T-helper 2 cell treated with Interferon-gamma antibody and Interleukin-4, amounts not matched to agents 5 μg/mL and 100 μg/mL, for 36 hours (primary cell): Measurements from ENCODE around the gene ANKRD34A.
"Not testable (repeated sequence)": the region's sequence is repeated elsewhere in the genome, so short reads cannot be mapped to it uniquely, and the experiment has no call there.

Experiments used
- DNase-seq: peaks from one replicate; pipeline ENCODE4 v3.0.0; 2021; ENCODE audit warnings: low spot score
- H3K27ac Mint-ChIP-seq: one replicate; pipeline ENCODE4 v1.8.0; 2021; ENCODE audit warnings: mild to moderate bottlenecking, mixed read lengths
- H3K27me3 Mint-ChIP-seq: one replicate; pipeline ENCODE4 v1.8.0; 2021; ENCODE audit warnings: low read depth, mixed read lengths
- H3K36me3 Mint-ChIP-seq: one replicate; pipeline ENCODE4 v1.8.0; 2021; ENCODE audit warnings: low read depth, mixed read lengths
- H3K4me1 Mint-ChIP-seq: one replicate; pipeline ENCODE4 v1.8.0; 2021; ENCODE audit warnings: low read depth, mixed read lengths
- H3K4me3 Mint-ChIP-seq: one replicate; pipeline ENCODE4 v1.8.0; 2022; ENCODE audit warnings: mild to moderate bottlenecking, moderate library complexity, mixed read lengths
- H3K9me3 Mint-ChIP-seq: one replicate; pipeline ENCODE4 v1.8.0; 2021; ENCODE audit warnings: mixed read lengths

ANKRD34A gene

GRCh38 chr1:145956361-145956760, 8.0 kb downstream of the ANKRD34A start:
- H3K27ac Mint-ChIP-seq = peak overlapping the region; percentile 91

DNA sequence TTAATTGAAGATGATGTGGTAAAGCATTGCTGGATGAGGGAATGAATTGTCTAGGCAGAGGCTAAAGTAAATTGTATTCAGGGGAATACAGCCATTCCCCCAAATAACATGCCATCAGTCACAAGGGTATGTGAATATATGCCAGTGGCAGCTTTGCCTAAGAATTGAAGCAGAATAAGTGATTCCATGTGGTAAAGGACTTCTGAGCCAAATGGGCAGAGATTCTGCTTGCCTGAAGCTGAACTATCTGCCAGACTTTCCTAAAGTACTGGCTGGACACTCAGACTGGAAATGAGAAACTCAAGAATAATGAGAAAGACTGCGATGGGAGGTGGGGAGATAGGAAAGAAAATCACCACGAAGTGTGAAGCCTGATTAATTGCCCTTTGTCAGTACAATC, 8.9 kb downstream of the ANKRD34A start:
- Mint-ChIP-seq H3K4me1 (peaks cover 61% of the 10 kb centered on the region), H3K27ac (no peak overlapping the region), H3K36me3 (peaks cover 15% of the 10 kb centered on the region), H3K27me3 (no peaks in the 10 kb centered on the region), H3K4me3 (peak overlapping the region; percentile 2), H3K9me3 (no peaks in the 10 kb centered on the region)
- no peak for DNase-seq

More at GRCh38 chr1:145956361-145956760, 8.0 kb downstream of the ANKRD34A start:
- H3K9me3 Mint-ChIP-seq = no peaks in the 10 kb centered on the region
- H3K27me3 Mint-ChIP-seq = no peaks in the 10 kb centered on the region
- H3K4me3 Mint-ChIP-seq = peak overlapping the region; percentile 91
- H3K36me3 Mint-ChIP-seq = peaks cover 14% of the 10 kb centered on the region
- DNase-seq = no peak
- peaks cover 57% of the 10 kb centered on the region for H3K4me1 Mint-ChIP-seq

- Mint-ChIP-seq H3K9me3 (no peaks in the 10 kb centered on the region), H3K4me1 (peaks cover 58% of the 10 kb centered on the region), H3K27ac (no peak overlapping the region), H3K36me3 (peaks cover 18% of the 10 kb centered on the region), H3K27me3 (no peaks in the 10 kb centered on the region), H3K4me3 (no peak overlapping the region)
- DNase-seq = no peak
These were observed 10.5 kb downstream of the ANKRD34A start for GRCh38 chr1:145953861-145954260.

DNA sequence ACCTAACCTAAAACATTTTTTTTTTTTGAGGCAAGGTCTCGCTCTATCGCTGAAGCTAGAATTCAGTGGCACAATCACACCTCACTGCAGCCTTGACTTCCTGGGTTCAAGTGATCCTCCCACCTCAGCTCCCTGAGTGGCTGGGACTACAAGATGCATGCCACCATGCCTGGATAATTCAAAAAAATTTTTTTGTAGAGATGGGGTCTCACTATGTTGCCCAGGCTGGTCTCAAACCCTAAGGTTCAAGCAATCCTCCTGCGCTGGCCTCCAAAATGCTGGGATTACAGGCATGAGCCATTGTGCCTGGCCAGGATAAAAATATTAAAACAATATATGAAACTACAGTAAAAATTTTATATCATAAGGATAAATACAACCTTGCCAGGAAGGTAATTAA, 11.5 kb downstream of the ANKRD34A start:
- H3K36me3 Mint-ChIP-seq = peaks cover 18% of the 10 kb centered on the region

GRCh38 chr1:145951526-145951925, 12.8 kb downstream of the ANKRD34A start:
- Mint-ChIP-seq H3K27ac (no peak overlapping the region), H3K4me3 (no peak overlapping the region), H3K9me3 (no peaks in the 10 kb centered on the region), H3K27me3 (no peaks in the 10 kb centered on the region), H3K4me1 (peaks cover 46% of the 10 kb centered on the region), H3K36me3 (peaks cover 23% of the 10 kb centered on the region)
- DNase-seq = no peak

More for the DNA sequence above, 11.5 kb downstream of the ANKRD34A start:
- no peak overlapping the region for H3K4me3 Mint-ChIP-seq
- no peaks in the 10 kb centered on the region for H3K27me3 Mint-ChIP-seq
- H3K9me3 Mint-ChIP-seq = no peaks in the 10 kb centered on the region
- DNase-seq = no peak
- peaks cover 50% of the 10 kb centered on the region for H3K4me1 Mint-ChIP-seq
- no peak overlapping the region for H3K27ac Mint-ChIP-seq

GRCh38 chr1:145949219-145949618, 15.2 kb downstream of the ANKRD34A start:
- no peak overlapping the region for H3K27ac Mint-ChIP-seq
- H3K36me3 Mint-ChIP-seq = peaks cover 22% of the 10 kb centered on the region
- H3K4me1 Mint-ChIP-seq = peaks cover 28% of the 10 kb centered on the region
- DNase-seq = no peak
- no peak overlapping the region for H3K4me3 Mint-ChIP-seq
- H3K9me3 Mint-ChIP-seq = no peaks in the 10 kb centered on the region
- no peaks in the 10 kb centered on the region for H3K27me3 Mint-ChIP-seq

- Mint-ChIP-seq H3K9me3 (no peaks in the 10 kb centered on the region), H3K27me3 (no peaks in the 10 kb centered on the region), H3K36me3 (peaks cover 27% of the 10 kb centered on the region), H3K4me1 (peaks cover 26% of the 10 kb centered on the region), H3K4me3 (no peak overlapping the region), H3K27ac (no peak overlapping the region)
- no peak for DNase-seq
These were observed 16.8 kb downstream of the ANKRD34A start for GRCh38 chr1:145947551-145947950.

DNA sequence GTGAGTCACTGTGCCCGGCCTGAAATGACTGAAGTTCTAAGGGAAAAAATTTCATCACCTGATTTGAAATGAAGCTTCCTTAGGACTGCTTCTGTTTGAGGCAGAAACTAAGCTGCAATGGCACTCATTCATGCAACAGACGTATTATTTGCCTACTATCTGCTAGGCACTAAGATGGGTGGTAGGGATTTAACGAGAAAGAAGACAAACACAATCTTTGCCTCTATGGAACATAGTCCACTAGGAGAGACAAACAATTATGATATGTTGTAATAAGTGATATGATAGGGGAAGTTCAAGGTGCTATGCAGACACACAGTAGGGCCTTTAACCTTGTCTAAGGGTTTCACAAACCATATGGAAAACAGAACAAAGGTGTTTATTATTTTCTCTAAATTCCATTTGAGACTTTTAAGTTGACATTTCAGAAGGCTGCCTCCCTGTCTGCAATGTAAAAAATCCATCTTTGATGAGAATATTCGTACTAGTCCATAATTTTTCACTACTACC, 17.8 kb downstream of the ANKRD34A start:
- H3K4me1 Mint-ChIP-seq = peaks cover 19% of the 10 kb centered on the region
- H3K9me3 Mint-ChIP-seq = no peaks in the 10 kb centered on the region
- no peak overlapping the region for H3K4me3 Mint-ChIP-seq
- H3K27me3 Mint-ChIP-seq = no peaks in the 10 kb centered on the region
- H3K36me3 Mint-ChIP-seq = peaks cover 26% of the 10 kb centered on the region
- no peak overlapping the region for H3K27ac Mint-ChIP-seq
- DNase-seq = no peak

GRCh38 chr1:145944532-145944931, 19.8 kb downstream of the ANKRD34A start:
- Mint-ChIP-seq H3K4me3 (no peak overlapping the region), H3K4me1 (peaks cover 7% of the 10 kb centered on the region), H3K27ac (no peak overlapping the region), H3K9me3 (no peaks in the 10 kb centered on the region), H3K27me3 (no peaks in the 10 kb centered on the region), H3K36me3 (peaks cover 28% of the 10 kb centered on the region)
- DNase-seq = no peak

- Mint-ChIP-seq H3K4me3 (no peak overlapping the region), H3K27me3 (no peaks in the 10 kb centered on the region), H3K27ac (no peak overlapping the region), H3K36me3 (peaks cover 31% of the 10 kb centered on the region), H3K4me1 (peaks cover 5% of the 10 kb centered on the region), H3K9me3 (no peaks in the 10 kb centered on the region)
- no peak for DNase-seq
These were observed 21.5 kb downstream of the ANKRD34A start for GRCh38 chr1:145942871-145943270.

DNA sequence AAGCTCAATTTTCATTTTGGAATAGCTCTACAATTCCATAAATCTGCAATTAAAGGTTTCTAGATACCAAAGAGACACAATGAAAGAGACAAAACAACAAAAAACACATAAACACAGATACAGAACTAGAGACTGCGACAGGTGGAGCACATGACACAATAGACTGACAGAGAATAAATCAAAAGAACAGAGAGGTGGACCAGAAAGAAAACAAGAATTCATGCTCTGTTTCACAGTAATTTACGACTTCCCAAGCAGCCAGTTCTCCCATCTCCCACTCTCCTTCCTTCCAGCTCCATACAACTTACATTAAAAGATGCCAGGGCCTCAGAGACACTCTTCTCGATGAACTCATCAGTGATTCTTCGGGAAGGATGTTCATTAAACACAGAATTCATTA, 22.0 kb downstream of the ANKRD34A start:
- peaks cover 31% of the 10 kb centered on the region for H3K36me3 Mint-ChIP-seq
- no peak for DNase-seq
- no peaks in the 10 kb centered on the region for H3K27me3 Mint-ChIP-seq
- no peaks in the 10 kb centered on the region for H3K9me3 Mint-ChIP-seq
- no peak overlapping the region for H3K27ac Mint-ChIP-seq
- H3K4me3 Mint-ChIP-seq = no peak overlapping the region
- peaks cover 5% of the 10 kb centered on the region for H3K4me1 Mint-ChIP-seq

GRCh38 chr1:145937436-145937835, 26.9 kb downstream of the ANKRD34A start:
- DNase-seq = no peak
- Mint-ChIP-seq H3K4me3 (no peak overlapping the region), H3K27me3 (no peaks in the 10 kb centered on the region), H3K27ac (no peak overlapping the region), H3K9me3 (no peaks in the 10 kb centered on the region), H3K36me3 (peaks cover 38% of the 10 kb centered on the region), H3K4me1 (peaks cover 15% of the 10 kb centered on the region)

- H3K4me3 Mint-ChIP-seq = no peak overlapping the region
- H3K9me3 Mint-ChIP-seq = no peaks in the 10 kb centered on the region
- no peak overlapping the region for H3K27ac Mint-ChIP-seq
- H3K36me3 Mint-ChIP-seq = peaks cover 32% of the 10 kb centered on the region
- no peak for DNase-seq
- H3K27me3 Mint-ChIP-seq = no peaks in the 10 kb centered on the region
- H3K4me1 Mint-ChIP-seq = peaks cover 21% of the 10 kb centered on the region
These were observed 28.1 kb downstream of the ANKRD34A start for GRCh38 chr1:145936247-145936646.

DNA sequence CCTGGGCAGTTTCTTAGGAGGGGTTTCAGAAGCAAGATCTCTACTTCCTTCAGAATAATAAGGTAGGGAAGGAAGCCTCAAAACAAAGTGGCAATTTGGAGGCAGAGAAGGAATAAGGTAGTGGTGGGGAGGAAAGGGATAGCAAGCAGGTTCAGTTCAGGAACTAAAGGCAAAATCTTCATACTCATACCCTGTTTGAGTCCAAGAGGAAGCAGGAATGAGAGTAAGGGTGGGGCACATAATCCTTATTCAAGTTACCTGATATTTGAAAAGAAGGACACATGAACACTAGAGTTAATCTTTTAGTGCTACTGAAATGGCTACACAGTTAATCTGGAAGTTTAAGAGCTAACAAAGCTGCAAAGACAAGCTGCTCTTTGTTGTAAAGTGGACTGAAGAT, 28.7 kb downstream of the ANKRD34A start:
- H3K27ac Mint-ChIP-seq = no peak overlapping the region
- H3K4me3 Mint-ChIP-seq = no peak overlapping the region
- H3K9me3 Mint-ChIP-seq = no peaks in the 10 kb centered on the region
- DNase-seq = no peak
- H3K27me3 Mint-ChIP-seq = no peaks in the 10 kb centered on the region
- peaks cover 32% of the 10 kb centered on the region for H3K36me3 Mint-ChIP-seq
- H3K4me1 Mint-ChIP-seq = peaks cover 23% of the 10 kb centered on the region

DNA sequence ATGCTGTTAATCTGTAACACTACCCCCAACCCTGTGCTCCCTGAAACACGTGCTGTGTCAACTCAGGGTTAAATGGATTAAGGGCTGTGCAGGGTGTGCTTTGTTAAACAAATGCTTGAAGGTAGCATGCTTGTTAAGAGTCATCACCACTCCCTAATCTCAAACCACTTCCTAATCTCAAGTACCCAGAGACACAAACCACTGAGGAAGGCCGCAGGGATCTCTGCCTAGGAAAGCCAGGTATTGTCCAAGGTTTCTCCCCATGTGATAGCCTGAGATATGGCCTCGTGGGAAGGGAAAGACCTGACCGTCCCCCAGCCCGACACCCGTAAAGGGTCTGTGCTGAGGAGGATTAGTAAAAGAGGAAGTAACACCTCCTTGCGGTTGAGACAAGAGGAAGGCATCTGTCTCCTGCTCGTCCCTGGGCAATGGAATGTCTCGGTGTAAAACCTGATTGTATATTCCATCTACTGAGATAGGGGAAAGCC, 31.8 kb downstream of the ANKRD34A start:
- not testable (repeated sequence) for H3K27me3 Mint-ChIP-seq
- H3K4me1 Mint-ChIP-seq = peaks cover 26% of the 10 kb centered on the region

More for the DNA sequence above, 31.8 kb downstream of the ANKRD34A start:
- peak overlapping the region; percentile 76 for H3K4me3 Mint-ChIP-seq
- peaks cover 28% of the 10 kb centered on the region for H3K36me3 Mint-ChIP-seq
- peak overlapping the region; percentile 89 for H3K27ac Mint-ChIP-seq
- not testable (repeated sequence) for H3K9me3 Mint-ChIP-seq
- DNase-seq = peak; percentile 22
